ENCODE measurements around the gene BCAS4.

BCAS4 gene

DNA sequence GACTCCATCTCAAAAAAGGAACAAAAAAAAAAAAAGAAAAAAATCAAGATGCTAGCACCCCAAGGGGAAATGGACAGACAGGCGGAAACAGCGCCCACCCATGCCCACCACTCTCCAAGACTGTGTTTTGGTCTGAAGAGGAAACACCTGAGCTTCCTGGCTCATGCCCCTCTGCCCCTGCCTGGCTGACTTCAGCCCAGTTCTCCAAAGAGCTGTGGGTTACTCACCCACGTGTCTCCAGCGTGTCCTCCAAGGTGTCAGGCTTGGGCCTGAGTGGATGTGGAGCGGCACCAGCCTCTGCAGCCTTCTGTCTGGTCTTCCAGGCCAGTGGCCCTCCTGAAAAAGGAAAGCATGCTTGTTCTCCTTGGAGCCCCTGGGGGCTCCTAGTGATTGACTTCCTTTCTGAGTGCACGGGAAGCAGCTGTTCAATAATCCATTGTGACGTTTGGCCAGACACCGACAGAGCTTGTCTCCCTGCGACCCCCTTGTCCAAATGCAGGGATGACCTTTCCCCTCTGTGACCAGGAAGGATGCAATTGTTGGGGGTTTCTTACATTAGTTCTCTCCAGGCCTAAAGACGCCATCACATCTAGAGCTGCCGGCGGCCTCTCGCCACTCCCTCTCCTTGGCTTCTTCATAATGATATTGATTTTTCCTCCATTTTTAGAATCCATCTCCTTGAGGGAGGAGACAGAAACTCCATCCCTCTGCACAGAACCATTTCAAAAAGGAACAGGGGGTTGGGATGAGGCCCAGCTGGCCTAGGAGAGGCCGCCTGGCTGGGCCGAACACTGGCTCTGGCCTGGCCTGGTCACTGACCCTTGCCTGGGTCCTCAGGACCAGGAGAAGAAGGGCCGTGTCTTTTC, 77.9 kb downstream of the BCAS4 start:
- TF ChIP-seq FOXM1 (IDR thresholded peaks at IDR 0.05; ENCODE audit: borderline replicate concordance, low read depth) (no peak), YY1 (IDR thresholded peaks at IDR 0.05; ENCODE audit: low read depth) (no peak), CREB1 (IDR thresholded peaks at IDR 0.05; ENCODE audit: low read depth) (no peak), TEAD4 (IDR thresholded peaks at IDR 0.05) (no peak)

DNA sequence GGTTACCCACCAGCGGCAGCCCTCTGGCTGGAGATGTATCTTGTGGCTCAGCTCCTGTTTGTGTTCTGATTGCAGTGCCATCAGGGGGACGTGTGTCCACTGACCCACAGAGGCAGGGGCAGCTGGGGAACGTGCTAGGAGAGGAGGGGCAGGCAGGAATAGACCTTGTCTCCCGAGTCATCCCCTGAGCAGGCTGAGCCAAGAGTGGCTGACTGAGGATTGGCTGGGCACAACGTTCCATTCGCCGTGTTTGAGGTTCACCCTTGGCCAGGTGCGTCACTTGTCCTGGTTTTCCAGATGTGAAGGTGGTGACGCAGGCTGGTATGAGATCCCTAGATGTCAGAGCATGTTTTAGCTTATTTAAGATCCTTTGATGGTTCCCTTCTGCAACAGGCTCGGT, 78.7 kb downstream of the BCAS4 start:
- no peak for TF ChIP-seq TCF12 (IDR thresholded peaks at IDR 0.05; ENCODE audit: low read depth)
- no peak for TF ChIP-seq CEBPB (IDR thresholded peaks at IDR 0.05)
- no peak for TF ChIP-seq NFIC (IDR thresholded peaks at IDR 0.05)
- no peak for TF ChIP-seq EP300 (IDR thresholded peaks at IDR 0.05; ENCODE audit: borderline replicate concordance)
- TF ChIP-seq, protein P1, sequence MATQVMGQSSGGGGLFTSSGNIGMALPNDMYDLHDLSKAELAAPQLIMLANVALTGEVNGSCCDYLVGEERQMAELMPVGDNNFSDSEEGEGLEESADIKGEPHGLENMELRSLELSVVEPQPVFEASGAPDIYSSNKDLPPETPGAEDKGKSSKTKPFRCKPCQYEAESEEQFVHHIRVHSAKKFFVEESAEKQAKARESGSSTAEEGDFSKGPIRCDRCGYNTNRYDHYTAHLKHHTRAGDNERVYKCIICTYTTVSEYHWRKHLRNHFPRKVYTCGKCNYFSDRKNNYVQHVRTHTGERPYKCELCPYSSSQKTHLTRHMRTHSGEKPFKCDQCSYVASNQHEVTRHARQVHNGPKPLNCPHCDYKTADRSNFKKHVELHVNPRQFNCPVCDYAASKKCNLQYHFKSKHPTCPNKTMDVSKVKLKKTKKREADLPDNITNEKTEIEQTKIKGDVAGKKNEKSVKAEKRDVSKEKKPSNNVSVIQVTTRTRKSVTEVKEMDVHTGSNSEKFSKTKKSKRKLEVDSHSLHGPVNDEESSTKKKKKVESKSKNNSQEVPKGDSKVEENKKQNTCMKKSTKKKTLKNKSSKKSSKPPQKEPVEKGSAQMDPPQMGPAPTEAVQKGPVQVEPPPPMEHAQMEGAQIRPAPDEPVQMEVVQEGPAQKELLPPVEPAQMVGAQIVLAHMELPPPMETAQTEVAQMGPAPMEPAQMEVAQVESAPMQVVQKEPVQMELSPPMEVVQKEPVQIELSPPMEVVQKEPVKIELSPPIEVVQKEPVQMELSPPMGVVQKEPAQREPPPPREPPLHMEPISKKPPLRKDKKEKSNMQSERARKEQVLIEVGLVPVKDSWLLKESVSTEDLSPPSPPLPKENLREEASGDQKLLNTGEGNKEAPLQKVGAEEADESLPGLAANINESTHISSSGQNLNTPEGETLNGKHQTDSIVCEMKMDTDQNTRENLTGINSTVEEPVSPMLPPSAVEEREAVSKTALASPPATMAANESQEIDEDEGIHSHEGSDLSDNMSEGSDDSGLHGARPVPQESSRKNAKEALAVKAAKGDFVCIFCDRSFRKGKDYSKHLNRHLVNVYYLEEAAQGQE (IDR thresholded peaks at IDR 0.05; ENCODE audit: low read depth), result no peak
- TF ChIP-seq TAF1 (IDR thresholded peaks at IDR 0.05; ENCODE audit: low read depth), result no peak
- no peak for TF ChIP-seq FOXM1 (IDR thresholded peaks at IDR 0.05; ENCODE audit: borderline replicate concordance, low read depth)
- no peak for TF ChIP-seq YY1 (IDR thresholded peaks at IDR 0.05; ENCODE audit: low read depth)
- TF ChIP-seq EGR1 (IDR thresholded peaks at IDR 0.05), result no peak
- no peak for TF ChIP-seq ZBTB7A (IDR thresholded peaks at IDR 0.05; ENCODE audit: low read depth)
- TF ChIP-seq TEAD4 (IDR thresholded peaks at IDR 0.05), result no peak
- no peak for TF ChIP-seq CREB1 (IDR thresholded peaks at IDR 0.05; ENCODE audit: low read depth)
- TF ChIP-seq RAD21 (IDR thresholded peaks at IDR 0.05; ENCODE audit: low read depth), result no peak
- TF ChIP-seq, protein P2, sequence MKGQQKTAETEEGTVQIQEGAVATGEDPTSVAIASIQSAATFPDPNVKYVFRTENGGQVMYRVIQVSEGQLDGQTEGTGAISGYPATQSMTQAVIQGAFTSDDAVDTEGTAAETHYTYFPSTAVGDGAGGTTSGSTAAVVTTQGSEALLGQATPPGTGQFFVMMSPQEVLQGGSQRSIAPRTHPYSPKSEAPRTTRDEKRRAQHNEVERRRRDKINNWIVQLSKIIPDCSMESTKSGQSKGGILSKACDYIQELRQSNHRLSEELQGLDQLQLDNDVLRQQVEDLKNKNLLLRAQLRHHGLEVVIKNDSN (IDR thresholded peaks at IDR 0.05), result no peak

DNA sequence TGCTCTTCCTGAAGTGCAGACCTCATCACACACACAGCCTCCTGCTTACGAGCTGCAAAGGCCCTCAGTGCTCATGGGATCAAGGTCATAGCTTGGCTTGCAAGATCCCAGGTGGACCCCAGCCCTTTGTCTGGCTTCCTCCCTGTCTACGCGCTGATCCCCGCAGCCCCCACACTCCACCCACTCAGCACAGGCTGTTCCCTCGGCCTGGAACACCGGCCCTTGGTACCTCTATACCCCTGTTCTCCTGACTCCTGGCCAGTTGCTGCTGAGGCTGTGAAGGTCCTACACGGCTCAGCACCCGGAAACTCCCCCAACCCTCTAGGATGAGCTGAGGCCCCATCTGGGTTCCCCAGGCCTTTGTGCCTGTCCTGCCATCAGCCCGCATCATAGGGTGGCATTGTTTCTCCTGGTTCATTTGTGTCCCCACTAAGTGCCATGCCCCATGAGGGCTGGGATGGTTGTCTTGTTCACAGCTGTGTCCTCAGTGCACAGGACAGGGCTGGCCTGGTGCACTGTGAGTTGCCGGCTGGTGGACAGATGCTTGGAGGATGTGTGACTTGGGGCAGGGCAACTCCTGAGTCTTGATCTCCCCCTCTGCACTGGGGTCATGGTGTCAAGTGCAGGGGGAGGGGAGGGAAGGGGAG, 79.4 kb downstream of the BCAS4 start:
- TF ChIP-seq TEAD4 (IDR thresholded peaks at IDR 0.05) (no peak), ZBTB7A (IDR thresholded peaks at IDR 0.05; ENCODE audit: low read depth) (no peak), TCF12 (IDR thresholded peaks at IDR 0.05; ENCODE audit: low read depth) (no peak), EGR1 (IDR thresholded peaks at IDR 0.05) (no peak), EP300 (IDR thresholded peaks at IDR 0.05; ENCODE audit: borderline replicate concordance) (no peak), CREB1 (IDR thresholded peaks at IDR 0.05; ENCODE audit: low read depth) (no peak), RAD21 (IDR thresholded peaks at IDR 0.05; ENCODE audit: low read depth) (no peak), CEBPB (IDR thresholded peaks at IDR 0.05) (no peak)
- TF ChIP-seq, protein P3, sequence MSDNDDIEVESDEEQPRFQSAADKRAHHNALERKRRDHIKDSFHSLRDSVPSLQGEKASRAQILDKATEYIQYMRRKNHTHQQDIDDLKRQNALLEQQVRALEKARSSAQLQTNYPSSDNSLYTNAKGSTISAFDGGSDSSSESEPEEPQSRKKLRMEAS (IDR thresholded peaks at IDR 0.05), result no peak
- TF ChIP-seq, protein P2 (IDR thresholded peaks at IDR 0.05), result no peak

DNA sequence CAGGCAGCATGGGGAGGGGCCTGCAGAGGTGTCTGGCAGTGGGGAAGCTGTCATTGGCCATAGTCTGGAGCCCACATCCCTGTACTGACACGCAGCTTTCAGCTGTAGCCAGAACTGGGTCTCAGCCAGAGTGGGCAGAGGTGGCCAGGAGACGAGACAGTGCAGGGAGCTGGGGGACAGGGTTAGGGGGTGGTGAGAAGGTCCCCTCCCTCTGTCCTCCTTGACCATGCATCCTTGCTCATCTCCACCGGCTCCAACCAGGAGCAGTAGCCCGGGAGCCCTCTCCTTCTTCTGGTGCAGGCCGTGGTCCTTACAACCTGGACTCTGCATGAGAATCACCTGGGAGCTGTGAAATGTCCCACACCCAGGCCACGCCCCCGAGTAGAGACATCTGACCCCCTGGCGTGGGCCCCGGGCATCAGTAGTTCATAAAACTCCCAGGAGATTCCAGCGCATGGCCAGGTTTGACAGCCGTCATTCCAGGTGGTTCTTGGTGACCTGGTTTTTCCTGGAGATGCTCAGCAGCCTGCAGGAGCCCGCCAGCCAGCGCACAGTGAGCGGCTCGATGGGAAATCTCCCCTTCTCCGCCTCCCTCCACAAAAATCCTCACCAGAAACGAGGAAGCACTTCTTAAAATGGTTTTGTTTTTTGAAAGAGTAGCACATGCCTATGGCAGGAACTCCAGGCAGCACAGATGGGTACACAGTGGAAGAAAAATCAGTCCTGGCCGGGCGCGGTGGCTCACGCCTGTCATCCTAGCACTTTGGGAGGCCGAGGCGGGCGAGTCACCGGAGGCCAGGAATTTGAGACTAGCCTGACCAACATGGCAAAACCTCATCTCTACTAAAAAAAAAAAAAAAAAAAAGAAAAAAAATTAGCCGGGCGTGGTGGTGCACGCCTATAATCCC, 80.2 kb downstream of the BCAS4 start:
- TF ChIP-seq, protein P1 (IDR thresholded peaks at IDR 0.05; ENCODE audit: low read depth), result no peak
- TF ChIP-seq RAD21 (IDR thresholded peaks at IDR 0.05; ENCODE audit: low read depth) (no peak), EGR1 (IDR thresholded peaks at IDR 0.05) (no peak), YY1 (IDR thresholded peaks at IDR 0.05; ENCODE audit: low read depth) (no peak)

DNA sequence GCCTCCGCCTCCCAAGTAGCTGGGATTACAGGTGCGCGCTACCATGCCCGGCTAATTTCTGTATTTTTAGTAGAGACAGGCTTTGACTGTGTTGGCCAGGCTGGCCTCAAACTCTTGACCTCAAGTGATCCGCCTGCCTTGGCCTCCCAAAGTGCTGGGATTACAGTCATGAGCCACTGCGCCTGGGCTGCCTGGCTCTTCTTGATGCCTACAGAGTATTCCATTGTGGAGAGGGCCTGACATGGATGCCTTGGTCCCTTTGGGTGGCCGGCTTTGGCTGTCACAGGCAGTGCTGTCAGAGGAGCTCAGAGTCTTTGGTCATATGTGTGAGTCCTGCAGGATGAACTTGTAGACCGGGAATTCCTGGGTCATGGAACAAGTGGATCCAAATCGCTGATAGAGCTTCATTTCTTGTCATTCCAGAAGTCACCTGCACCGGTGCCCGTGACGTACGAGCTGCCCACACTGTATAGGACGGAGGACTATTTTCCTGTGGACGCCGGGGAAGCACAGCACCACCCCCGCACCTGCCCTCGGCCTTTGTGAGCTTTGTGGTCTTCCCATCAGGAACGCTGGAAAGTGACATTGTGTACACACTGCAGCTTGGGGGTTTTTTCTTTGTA, 81.3 kb downstream of the BCAS4 start:
- TF ChIP-seq RAD21 (IDR thresholded peaks at IDR 0.05; ENCODE audit: low read depth) (no peak), CEBPB (IDR thresholded peaks at IDR 0.05) (no peak), TEAD4 (IDR thresholded peaks at IDR 0.05) (no peak), EP300 (IDR thresholded peaks at IDR 0.05; ENCODE audit: borderline replicate concordance) (no peak), YY1 (IDR thresholded peaks at IDR 0.05; ENCODE audit: low read depth) (no peak), EGR1 (IDR thresholded peaks at IDR 0.05) (no peak)
- TF ChIP-seq, protein P3 (IDR thresholded peaks at IDR 0.05), result no peak

Measured in Ishikawa (cell line).